GM12878 (cell line): ENCODE results near the gene EPHB1. TPM values are rescaled to one million over a fixed set of nuclear protein-coding genes. Genes with fewer than 3 reads are reported as not detected.

ENCODE experiments used
- ATAC-seq: fragments of 200-7000 bp; cut with Tn5 transposase; 3 replicates; pipeline ENCODE4 v1.9.1; 2020; ENCODE audit warnings: mild to moderate bottlenecking, moderate library complexity
- BruUV-seq: library from RNA; stranded (reverse); fragments of 400-500 nt; replicated peaks from 2 replicates; lab custom pipeline; 2021; lab: Mats Ljungman, UMichigan
- CTCF ChIA-PET: fragments of 300-600 bp; sonication (Branson Sonifier 250); formaldehyde crosslinking; extraction: SDS; loops from one replicate; lab custom pipeline; 2021; ENCODE audit warnings: inconsistent platforms; lab: Yijun Ruan, JAX
- POLR2A ChIA-PET: fragments of 350-600 bp; formaldehyde crosslinking; extraction: SDS; loops from one replicate; lab custom pipeline; 2021; ENCODE audit warnings: inconsistent platforms; lab: Charles Lee
- RAD21 ChIA-PET: fragments of 300-600 bp; sonication (Branson Sonifier 250); formaldehyde crosslinking; loops from one replicate; lab custom pipeline; 2023; ENCODE audit warnings: antibody characterized with exemption; ENCODE audit not compliant: unreplicated experiment; lab: Charles Lee
- SMC1A ChIA-PET: fragments of 300-600 bp; sonication (Branson Sonifier 250); formaldehyde crosslinking; loops from one replicate; lab custom pipeline; 2023; ENCODE audit not compliant: unreplicated experiment, uncharacterized antibody; lab: Charles Lee
- DNase-seq: peaks from one replicate; pipeline ENCODE4 v3.0.0-alpha.2; 2011; ENCODE audit warnings: low read depth, low spot score
- FAIRE-seq: peaks from 3 replicates; lab custom pipeline; 2011; peaks lifted over from hg19 to GRCh38; lab: Jason Lieb, UNC
- H2AFZ ChIP-seq: 2 replicates; pipeline ENCODE4 v1.6.0; 2011; ENCODE audit warnings: low read depth, low read length, control low read depth; ENCODE audit not compliant: control insufficient read depth
- H3K27ac ChIP-seq: 2 replicates; pipeline ENCODE4 v1.5.1; 2011; ENCODE audit warnings: control low read depth; ENCODE audit not compliant: control insufficient read depth, insufficient read depth
- H3K27me3 ChIP-seq, 2 experiments: replicated peaks in 1 of 2; 2 replicates each; pipeline versions ENCODE4 v1.6.0 to v1.6.1; 2011; ENCODE audit warnings: low read length in 1 of 2; ENCODE audit not compliant: control insufficient read depth in 2 of 2, insufficient read depth in 2 of 2
- H3K36me3 ChIP-seq, 2 experiments: 2 replicates each; pipeline ENCODE4 v1.5.1; 2011; ENCODE audit warnings: low read length in 1 of 2; ENCODE audit not compliant: control insufficient read depth in 2 of 2, insufficient read depth in 2 of 2
- H3K4me1 ChIP-seq: 2 replicates; pipeline ENCODE4 v1.6.1; 2011; ENCODE audit warnings: mild to moderate bottlenecking, low read length, moderate library complexity, mixed read lengths; ENCODE audit not compliant: control insufficient read depth, insufficient read depth
- H3K4me2 ChIP-seq: 2 replicates; pipeline ENCODE4 v1.6.0; 2011; ENCODE audit warnings: control low read depth; ENCODE audit not compliant: control insufficient read depth, insufficient read depth
- H3K4me3 ChIP-seq: fragments of 200-600 bp; sonication (generic); 2 replicates; pipeline ENCODE4 v1.5.1; 2016
- H3K79me2 ChIP-seq: 2 replicates; pipeline ENCODE4 v1.6.0; 2011; ENCODE audit warnings: low read length; ENCODE audit not compliant: control insufficient read depth, insufficient read depth
- H3K9ac ChIP-seq: 2 replicates; pipeline ENCODE4 v1.8.0; 2011; ENCODE audit warnings: low read length, control low read depth, mixed read lengths; ENCODE audit not compliant: control insufficient read depth, insufficient read depth
- H3K9me3 ChIP-seq: replicated peaks from 3 replicates; pipeline ENCODE4 v1.5.1; 2011; ENCODE audit warnings: mild to moderate bottlenecking, low read length; ENCODE audit not compliant: control insufficient read depth, insufficient read depth
- H4K20me1 ChIP-seq: 2 replicates; pipeline ENCODE4 v1.6.0; 2011; ENCODE audit not compliant: control insufficient read depth, insufficient read depth
- ATF7 ChIP-seq: fragments of 450-650 bp; IDR thresholded peaks from 2 replicates; pipeline ENCODE4 v1.6.1; 2016; ENCODE audit warnings: low read depth, mild to moderate bottlenecking
- EGR1 ChIP-seq, 2 experiments: IDR thresholded peaks; 1 replicate in 1 of 2; 2 replicates in 1 of 2; pipeline ENCODE4 v1.6.1; 2011 to 2012; ENCODE audit warnings: low read depth in 2 of 2, low read length in 2 of 2, borderline replicate concordance in 1 of 2, mild to moderate bottlenecking in 1 of 2, moderate library complexity in 1 of 2
- EP300 ChIP-seq, 2 experiments: fragments of 150-350 bp in 1 of 2; IDR thresholded peaks; 2 replicates each; pipeline ENCODE4 v1.6.1; 2011 to 2012; ENCODE audit warnings: low read depth in 2 of 2, low read length in 2 of 2, borderline replicate concordance in 1 of 2, improper control_type of control experiment in 1 of 2, inconsistent platforms in 1 of 2; ENCODE audit not compliant: control insufficient read depth in 1 of 2
- HSF1 ChIP-seq: fragments of 150-350 bp; IDR thresholded peaks from 2 replicates; pipeline ENCODE4 v1.6.1; 2014; ENCODE audit warnings: mild to moderate bottlenecking, low read depth, low read length
- JUNB ChIP-seq: IDR thresholded peaks from 2 replicates; pipeline ENCODE4 v1.6.1; 2016; ENCODE audit warnings: antibody characterized with exemption, mild to moderate bottlenecking
- NFXL1 ChIP-seq: fragments of 450-650 bp; IDR thresholded peaks from 2 replicates; pipeline ENCODE4 v1.6.1; 2017; ENCODE audit warnings: antibody characterized with exemption, mild to moderate bottlenecking, borderline replicate concordance
- NFYB ChIP-seq: IDR thresholded peaks from 2 replicates; pipeline ENCODE4 v1.6.1; 2011; ENCODE audit warnings: low read depth, mild to moderate bottlenecking, low read length, improper control_type of control experiment, moderate library complexity; ENCODE audit not compliant: insufficient read depth
- PAX8 ChIP-seq: fragments of 450-650 bp; IDR thresholded peaks from 2 replicates; pipeline ENCODE4 v1.6.1; 2017; ENCODE audit warnings: mild to moderate bottlenecking, moderate library complexity
- RELA ChIP-seq: fragments of 450-650 bp; IDR thresholded peaks from 2 replicates; pipeline ENCODE4 v1.8.0; 2014; ENCODE audit warnings: borderline replicate concordance; ENCODE audit not compliant: partially characterized antibody
- SMC3 ChIP-seq: IDR thresholded peaks from 2 replicates; pipeline ENCODE4 v1.6.1; 2011; ENCODE audit warnings: low read length, improper control_type of control experiment, borderline replicate concordance
- SREBF2 ChIP-seq: IDR thresholded peaks from 2 replicates; pipeline ENCODE4 v1.6.1; 2012; ENCODE audit warnings: mild to moderate bottlenecking, low read length
- ZNF274 ChIP-seq: IDR thresholded peaks from one replicate; pipeline ENCODE4 v1.8.0; 2011; ENCODE audit not compliant: insufficient read length, insufficient read depth
- WGBS: methylation state at CpG from one replicate; pipeline ENCODE4 v1.1.6; 2016; ENCODE audit warnings: low lambda C conversion rate; ENCODE audit not compliant: insufficient replicate concordance, insufficient coverage; ENCODE audit errors: missing lambda C conversion rate; 5-methylcytosine and 5-hydroxymethylcytosine counted together
- in situ Hi-C: fragments of 300-500 bp; cut with MboI; formaldehyde crosslinking; loops from 9 replicates; pipeline ENCODE4 v1.14.3; 2018; ENCODE audit warnings: mixed read lengths
- intact Hi-C: fragments of 100-400 bp; cut with micrococcal nuclease; formaldehyde crosslinking; loops from one replicate; pipeline ENCODE4 v1.14.2; 2022; ENCODE audit not compliant: unreplicated experiment
- polyA plus RNA-seq, 11 experiments: library from polyadenylated mRNA; depleted of rRNA in 4 of 11; unstranded in 6 of 11; stranded (reverse) in 5 of 11; fragments of >200 nt; fragmentation: Nextera tagmentation in 4 of 11; fragmentation: Illumina TruSeq in 1 of 11; extraction: Ambion mirVana in 4 of 11; extraction: Trizol in 1 of 11; gene quantifications; 1 replicate in 1 of 11; 2 replicates in 10 of 11; pipeline versions ENCODE4 v1.2.1 to v1.2.3, GENCODE V29; 2011 to 2016; ENCODE audit warnings: inconsistent platforms in 2 of 11, missing spikeins in 2 of 11, low read depth in 1 of 11
- small RNA-seq: library from RNA; depleted of rRNA; stranded (forward); fragments of <200 nt; gene quantifications from one replicate; pipeline ENCODE3, GENCODE V24; 2014
- total RNA-seq, 4 experiments: library from RNA; depleted of rRNA in 3 of 4; stranded (reverse); fragments of >200 nt in 3 of 4; fragmentation: Illumina TruSeq in 1 of 4; extraction: Trizol in 1 of 4; gene quantifications; 2 replicates each; pipeline versions ENCODE4 v1.2.1 to v1.2.3, GENCODE V29; 2013 to 2021

The EPHB1 gene
- total and polyA plus RNA-seq, 10 of the 15 experiments (the other 5 are each of a cell fraction or from before 2014, with no cell fraction given) = 0.33 to 23.8 (median 1.2) TPM

GRCh38 chr3:135304378-135304777 lies 509.3 kb downstream of the EPHB1 start:
- Histone ChIP-seq H3K27ac (no peak overlapping the region), H3K4me2 (no peak overlapping the region), H3K9me3 (no peaks in the 10 kb centered on the region), H3K9ac (no peak overlapping the region), H3K27me3 (no peaks in the 10 kb centered on the region), H2AFZ (no peak overlapping the region), H3K4me3 (no peak overlapping the region), H3K79me2 (no peaks in the 10 kb centered on the region), H4K20me1 (no peaks in the 10 kb centered on the region), H3K4me1 (no peaks in the 10 kb centered on the region), H3K36me3 (no peaks in the 10 kb centered on the region)
- intact Hi-C loops (no loop called here), in situ Hi-C loops (no loop called here)
- 5% methylated on average over 1 of the region's 1 CpG for WGBS
- POLR2A ChIA-PET = no interaction called here
- no peak for ATAC-seq
- SMC1A ChIA-PET = interaction anchor here (1.4 kb wide), 1 partner anchor 9 kb away, joined by 3 read pairs; no protein-coding TSS in a partner anchor
- no TSS peak for BruUV-seq
- no peak for TF ChIP-seq PAX8
- TF ChIP-seq SREBF2 = no peak
- TF ChIP-seq ZNF274 = no peak
- TF ChIP-seq RELA = no peak
- TF ChIP-seq EGR1 (IDR thresholded peaks at IDR 0.05; ENCODE audit: borderline replicate concordance in 1 of 2, low read depth in 2 of 2, low read length in 2 of 2) = no peak
- TF ChIP-seq NFXL1 = no peak
- no peak for TF ChIP-seq ATF7
- no peak for TF ChIP-seq HSF1
- TF ChIP-seq JUNB = no peak
- TF ChIP-seq NFYB = no peak
- TF ChIP-seq SMC3 = no peak
- TF ChIP-seq EP300 (IDR thresholded peaks at IDR 0.05; ENCODE audit: borderline replicate concordance in 1 of 2, control insufficient read depth in 1 of 2, low read depth in 2 of 2, low read length in 2 of 2) = no peak
- no peak for DNase-seq
- RAD21 ChIA-PET = no interaction called here
- FAIRE-seq = no peak
- CTCF ChIA-PET = interaction anchor here (0.7 kb wide), 1 partner anchor 28 kb away, joined by 3 read pairs; no protein-coding TSS in a partner anchor

Small RNA genes lying within 50 kb of the gene (small RNA-seq; reads per million reads assigned to genes)
- 3.6 reads per million, percentile 81 among the genes with 10 or more reads in this experiment for gene RNA5SP141
- not detected for gene RNU6-1174P

Other genes starting within 250 kb of the EPHB1 start
- gene KY, start 144.2 kb upstream of the EPHB1 start, total RNA-seq (2014; rRNA removed) = not detected in 2 replicates
- gene KY, start 144.2 kb upstream of the EPHB1 start, total RNA-seq (2014; rRNA removed; fragmentation: Illumina TruSeq; extraction: Trizol) = not detected in 2 replicates
- not detected in 2 replicates for gene KY, start 144.2 kb upstream of the EPHB1 start, total RNA-seq (2021)
- gene KY, start 144.2 kb upstream of the EPHB1 start, polyA plus RNA-seq (2011; rRNA removed) = 0.04 TPM in 2 replicates
- gene KY, start 144.2 kb upstream of the EPHB1 start, polyA plus RNA-seq (2014; fragmentation: Illumina TruSeq; extraction: Trizol) = not detected in 2 replicates
- not detected for gene KY, start 144.2 kb upstream of the EPHB1 start, polyA plus RNA-seq (2014; fragmentation: Nextera tagmentation; extraction: Ambion mirVana)
- gene KY, start 144.2 kb upstream of the EPHB1 start, polyA plus RNA-seq (2014; rRNA removed) = not detected in 2 replicates
- gene KY, start 144.2 kb upstream of the EPHB1 start, polyA plus RNA-seq (2016; fragmentation: Nextera tagmentation; extraction: Ambion mirVana) = under 1 TPM in 1 of 2 experiments, not detected in 1; 0.11 TPM